Fibroblast of the aortic adventitia (primary cell): Measurements from ENCODE around the gene CSNK1A1. TPM values are rescaled to one million over a fixed set of nuclear protein-coding genes. Genes with fewer than 3 reads are reported as not detected.
A peak's percentile ranks its signal among the peaks of the same experiment; 100 is the strongest.

Experiments used
- DNase-seq: peaks from one replicate; pipeline ENCODE4 v3.0.0-alpha.2; 2010; ENCODE audit warnings: low read depth
- H3K4me3 ChIP-seq: 2 replicates; pipeline ENCODE4 v1.5.1; 2011; ENCODE audit warnings: low read depth, mild to moderate bottlenecking, control low read depth, low read length, moderate library complexity
- CTCF ChIP-seq: IDR thresholded peaks from 2 replicates; pipeline ENCODE4 v1.5.1; 2011; ENCODE audit warnings: mild to moderate bottlenecking, low read length, control low read depth, inconsistent platforms; ENCODE audit not compliant: insufficient read depth
- total RNA-seq: library from RNA; depleted of rRNA; stranded (reverse); fragments of >200 nt; gene quantifications from 2 replicates; pipeline ENCODE4 v1.2.3, GENCODE V29; 2012; ENCODE audit warnings: low replicate concordance

Gene CSNK1A1
- total RNA-seq, 1 donor, result 394 TPM

- no peak for TF ChIP-seq CTCF
- H3K4me3 ChIP-seq, result no peak overlapping the region
- no peak for DNase-seq
Measured at GRCh38 chr5:149488645-149489306, 62.5 kb downstream of the CSNK1A1 start.

GRCh38 chr5:149487672-149488071 is 63.6 kb downstream of the CSNK1A1 start:
- no peak overlapping the region for H3K4me3 ChIP-seq

GRCh38 chr5:149486726-149487635 is 64.3 kb downstream of the CSNK1A1 start:
- H3K4me3 ChIP-seq, result no peak overlapping the region
- DNase-seq, result peak; percentile 70
- no peak for TF ChIP-seq CTCF

More at GRCh38 chr5:149487672-149488071, 63.6 kb downstream of the CSNK1A1 start:
- no peak for DNase-seq
- TF ChIP-seq CTCF, result no peak

GRCh38 chr5:149485655-149486615 is 65.3 kb downstream of the CSNK1A1 start:
- no peak for TF ChIP-seq CTCF
- H3K4me3 ChIP-seq, result no peak overlapping the region
- DNase-seq, result peak; percentile 100

- no peak overlapping the region for H3K4me3 ChIP-seq
- no peak for TF ChIP-seq CTCF
- no peak for DNase-seq
Measured at GRCh38 chr5:149481485-149481884, 69.8 kb downstream of the CSNK1A1 start.

GRCh38 chr5:149478761-149479160 is 72.5 kb downstream of the CSNK1A1 start:
- no peak for TF ChIP-seq CTCF
- no peak for DNase-seq
- H3K4me3 ChIP-seq, result no peak overlapping the region
